SK-N-DZ (cell line): ENCODE measurements around the gene CDKN2D.
A peak's percentile ranks its signal among the peaks of the same experiment; 100 is the strongest.
"Not testable (repeated sequence)": the region's sequence is repeated elsewhere in the genome, so short reads cannot be mapped to it uniquely, and the experiment has no call there.

Experiments used
- DNase-seq: peaks from one replicate; pipeline ENCODE4 v3.0.0-alpha.2; 2015; ENCODE audit warnings: low spot score

CDKN2D gene

DNA sequence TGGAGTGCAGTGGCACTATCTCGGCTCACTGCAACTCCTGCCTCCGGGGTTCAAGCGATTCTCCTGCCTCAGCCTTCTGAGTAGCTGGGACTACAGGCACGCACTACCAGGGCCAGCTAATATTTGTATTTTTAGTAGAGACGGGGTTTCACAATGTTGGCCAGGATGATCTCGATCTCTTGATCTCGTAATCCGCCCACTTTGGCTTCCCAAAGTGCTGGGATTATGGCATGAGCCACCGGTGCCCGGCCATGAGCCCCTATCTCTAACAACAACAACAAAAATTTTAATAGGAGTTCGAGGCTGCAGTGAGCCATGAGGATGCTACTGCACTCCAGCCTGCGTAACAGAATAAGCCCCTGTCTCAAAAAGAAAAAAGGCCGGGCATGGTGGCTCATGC lies 13.3 kb upstream of the CDKN2D start:
- DNase-seq: no peak

DNA sequence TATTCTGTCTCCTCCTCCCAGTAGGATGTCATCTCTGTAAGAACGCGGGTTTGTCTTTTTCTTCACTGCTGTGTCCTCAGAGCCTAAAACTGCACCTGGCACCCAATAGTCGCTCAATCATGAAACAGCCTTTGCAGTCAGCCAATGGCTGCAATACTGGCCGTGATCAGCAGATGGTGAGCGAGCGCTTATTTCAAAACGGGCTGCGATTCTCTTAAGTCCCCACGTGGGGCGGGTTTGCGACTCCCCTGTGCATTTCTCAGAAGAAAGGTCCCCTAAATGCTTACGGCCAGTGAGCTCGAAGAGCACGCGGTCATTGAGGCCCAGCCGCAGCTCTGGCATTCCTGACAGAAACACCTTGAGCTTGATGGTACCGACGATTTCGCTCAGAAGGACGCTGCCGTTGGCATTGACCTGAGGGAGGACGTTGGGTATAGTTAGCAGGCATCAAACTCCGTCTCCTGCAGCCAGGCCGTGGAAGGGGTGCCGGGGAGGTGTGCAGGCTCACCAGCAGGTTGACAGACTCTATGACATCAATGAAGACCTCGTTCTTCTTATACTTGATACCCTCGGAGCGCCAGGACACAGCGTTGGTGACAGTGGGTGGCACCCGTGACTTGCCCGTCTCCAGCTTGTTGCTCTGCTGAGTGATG lies 12.3 kb upstream of the CDKN2D start:
- DNase-seq: peak; percentile 91

DNA sequence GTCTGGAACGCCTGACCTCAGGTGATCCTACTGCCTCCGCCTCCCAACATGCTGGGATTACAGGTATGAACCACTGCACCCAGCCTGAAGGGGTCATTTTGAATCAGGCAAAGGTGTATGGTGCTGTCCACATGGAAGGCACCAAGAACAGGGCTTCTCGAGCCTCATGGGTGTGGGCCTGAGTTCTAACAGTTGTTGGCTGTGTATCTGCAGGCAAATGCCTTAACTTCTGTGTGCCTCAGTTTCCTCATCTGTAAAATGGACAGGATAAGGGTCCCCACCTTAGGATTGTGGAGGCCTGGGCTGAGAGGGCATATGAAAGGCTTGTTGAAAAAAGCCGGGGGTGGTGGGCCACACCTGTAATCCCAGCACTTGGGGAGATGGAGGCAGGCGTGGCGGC lies 9.2 kb upstream of the CDKN2D start:
- DNase-seq: no peak

DNA sequence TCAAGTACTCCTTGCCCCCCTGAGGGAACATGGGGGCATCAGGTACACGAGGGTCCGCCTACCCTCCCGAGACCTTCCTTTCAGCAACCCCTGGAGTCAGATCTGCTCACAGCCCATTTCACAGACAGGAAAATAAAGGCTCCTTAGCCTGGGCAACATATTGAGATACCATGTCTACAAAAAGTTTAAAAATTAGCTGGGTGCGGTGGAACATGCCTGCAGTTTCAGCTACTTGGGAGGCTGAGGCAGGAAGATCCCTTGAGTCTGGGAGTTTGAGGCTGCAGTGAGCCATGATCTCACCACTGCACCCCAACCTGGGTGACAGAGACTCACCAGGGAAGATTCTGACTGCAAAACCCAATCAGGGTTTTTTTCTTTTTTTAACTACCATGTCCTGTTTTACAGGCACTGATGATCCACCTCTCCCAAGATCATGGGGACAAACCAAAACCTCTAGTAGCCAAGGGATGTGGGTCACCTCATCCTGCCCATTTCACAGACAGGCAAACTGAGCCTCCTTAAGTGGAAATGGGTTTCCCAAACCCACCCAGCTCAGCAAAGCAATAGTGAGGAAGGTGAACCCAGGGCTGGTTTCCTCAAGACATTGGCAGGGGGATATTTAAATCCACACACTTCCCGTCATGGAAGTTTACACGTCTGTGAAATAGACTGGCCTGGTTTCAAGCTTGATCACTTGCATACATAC lies 6.4 kb upstream of the CDKN2D start:
- DNase-seq: no peak

DNA sequence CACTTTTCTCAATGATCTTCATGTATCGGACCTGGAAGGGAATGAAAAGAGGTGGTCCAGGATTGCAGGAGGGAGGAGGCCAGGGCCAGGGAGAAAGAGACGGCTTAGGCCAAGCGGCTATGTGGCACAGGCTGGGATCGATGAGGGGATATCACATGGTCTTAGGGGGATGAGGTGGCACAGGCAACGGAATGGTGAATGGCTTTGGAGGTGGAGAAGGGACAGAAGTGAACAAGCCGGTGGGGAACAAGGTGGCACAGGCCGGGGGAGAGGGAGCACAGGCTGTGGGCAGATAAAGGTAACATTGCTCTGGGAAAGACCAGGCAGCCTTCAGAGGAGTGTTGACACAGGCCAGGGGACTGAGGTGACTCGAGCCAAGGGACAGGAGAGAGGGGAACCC lies 5.7 kb upstream of the CDKN2D start:
- DNase-seq: no peak

DNA sequence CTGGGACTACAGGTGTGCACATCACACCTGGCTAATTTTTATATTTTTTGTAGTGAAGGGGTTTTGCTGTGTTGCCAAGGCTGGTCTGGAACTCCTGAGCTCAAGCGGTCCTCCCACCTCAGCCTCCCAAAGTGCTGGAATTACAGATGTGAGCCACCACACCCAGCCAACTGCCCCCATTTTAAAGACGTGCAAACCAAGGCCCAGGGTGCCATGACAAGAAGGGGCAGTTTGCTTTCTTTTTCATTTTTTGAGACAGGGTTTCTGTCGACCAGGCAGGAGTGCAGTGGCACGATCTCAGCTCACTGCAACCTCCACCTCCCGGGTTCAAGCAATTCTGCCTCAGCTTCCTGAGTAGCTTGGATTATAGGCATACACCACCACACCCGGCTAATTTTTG lies 5.0 kb upstream of the CDKN2D start:
- DNase-seq: not testable (repeated sequence)

DNA sequence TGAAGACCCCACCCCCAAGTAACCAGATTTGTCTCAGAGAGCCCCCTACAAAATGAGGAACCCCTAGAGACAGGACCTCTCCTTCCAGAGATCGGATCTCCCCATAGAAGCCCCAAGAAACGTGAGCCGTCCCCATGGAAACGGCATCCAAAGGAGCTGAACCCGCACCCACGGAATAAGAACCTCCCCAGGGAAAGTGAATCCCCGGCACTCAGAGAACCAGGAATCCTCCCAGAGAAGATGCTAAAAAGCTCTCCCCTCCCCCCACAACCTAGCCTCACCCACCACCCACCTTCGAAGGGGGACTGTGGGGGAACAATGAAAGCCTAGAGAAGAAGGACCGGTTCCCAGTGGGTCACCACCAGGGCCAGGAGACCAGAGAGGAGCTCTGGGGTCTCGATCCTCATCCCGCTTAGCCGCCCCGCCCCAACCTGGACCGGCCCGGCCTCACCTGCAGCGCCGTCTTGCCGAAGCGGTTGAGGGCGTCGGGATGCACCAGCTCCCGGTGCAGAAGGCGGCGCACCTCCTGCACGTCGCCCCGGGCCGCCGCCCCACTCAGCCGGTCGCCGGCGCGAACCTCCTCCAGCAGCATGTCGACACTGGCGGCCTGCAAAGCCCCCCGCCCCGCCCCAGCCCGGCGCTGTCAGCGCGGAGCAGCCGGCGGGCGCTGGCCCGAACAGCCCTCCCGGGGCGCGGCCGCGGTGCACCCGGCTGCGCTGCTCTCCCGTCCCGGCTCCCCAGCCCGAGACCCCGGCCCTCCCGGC lies 535 bp downstream of the CDKN2D start:
- no peak for DNase-seq

DNA sequence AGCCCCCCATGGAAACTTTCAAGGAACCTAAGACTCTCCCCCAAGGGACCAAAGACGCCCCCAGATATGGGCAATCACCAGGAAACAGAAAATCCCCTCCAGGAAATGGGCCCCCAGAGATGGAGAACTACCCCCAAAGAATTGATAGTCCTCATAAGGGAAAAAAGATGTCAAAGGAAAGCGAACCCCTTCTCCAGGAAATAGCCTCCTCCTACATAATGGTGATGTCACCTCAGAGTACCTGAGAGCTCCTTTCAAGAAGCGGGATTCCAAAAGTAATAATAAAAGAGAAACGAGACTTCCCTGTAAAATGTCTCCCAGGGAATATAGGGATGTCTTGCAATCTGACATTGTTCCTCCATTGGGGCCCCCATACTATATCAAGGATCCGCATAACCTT lies 1.1 kb downstream of the CDKN2D start:
- no peak for DNase-seq

DNA sequence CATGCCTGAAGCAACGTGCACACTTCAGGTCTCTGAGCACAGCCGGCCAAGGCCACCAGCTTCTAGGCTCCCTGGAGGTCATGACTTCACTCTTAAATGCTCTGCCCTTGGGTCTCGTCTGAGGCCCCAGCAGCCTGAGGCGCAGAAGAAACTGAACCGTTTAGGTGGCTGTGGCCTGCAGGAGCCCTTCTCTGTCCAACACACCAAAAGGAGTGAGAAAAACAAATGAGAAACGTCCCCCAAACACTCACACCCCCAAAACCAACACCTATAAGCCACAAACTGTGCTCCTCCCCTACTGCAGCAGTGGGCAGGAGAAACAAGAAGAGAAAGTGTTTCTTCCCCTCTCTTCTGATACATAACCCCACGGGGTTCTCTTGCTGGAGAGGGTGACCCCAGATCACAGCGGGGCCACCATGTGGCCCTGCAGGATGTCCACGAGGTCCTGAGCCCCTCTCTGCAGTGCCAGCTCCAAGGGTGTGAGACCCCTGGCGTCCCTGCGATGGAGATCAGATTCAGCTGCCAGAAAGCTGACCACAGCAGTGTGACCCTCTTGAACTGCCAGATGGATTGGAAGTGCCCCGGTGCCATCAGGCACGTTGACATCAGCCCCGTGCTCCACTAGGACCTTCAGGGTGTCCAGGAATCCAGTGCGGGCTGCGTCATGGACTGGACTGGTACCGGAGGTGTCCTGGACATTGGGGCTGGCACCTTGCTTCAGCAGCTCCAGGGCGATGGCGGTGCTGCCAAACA lies 1.9 kb downstream of the CDKN2D start:
- DNase-seq: no peak

DNA sequence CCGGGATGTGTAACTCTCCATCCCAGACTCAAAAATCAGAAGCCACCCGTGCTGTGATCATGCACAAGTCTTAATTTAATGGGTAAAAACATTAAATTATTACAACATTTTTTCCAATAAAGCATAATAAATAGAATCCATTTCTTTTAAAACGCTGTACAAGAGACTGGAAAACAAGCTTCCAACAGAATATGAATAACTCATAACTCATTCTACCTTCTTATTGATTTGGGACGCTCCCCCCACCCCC lies 2.4 kb downstream of the CDKN2D start:
- DNase-seq: no peak

DNA sequence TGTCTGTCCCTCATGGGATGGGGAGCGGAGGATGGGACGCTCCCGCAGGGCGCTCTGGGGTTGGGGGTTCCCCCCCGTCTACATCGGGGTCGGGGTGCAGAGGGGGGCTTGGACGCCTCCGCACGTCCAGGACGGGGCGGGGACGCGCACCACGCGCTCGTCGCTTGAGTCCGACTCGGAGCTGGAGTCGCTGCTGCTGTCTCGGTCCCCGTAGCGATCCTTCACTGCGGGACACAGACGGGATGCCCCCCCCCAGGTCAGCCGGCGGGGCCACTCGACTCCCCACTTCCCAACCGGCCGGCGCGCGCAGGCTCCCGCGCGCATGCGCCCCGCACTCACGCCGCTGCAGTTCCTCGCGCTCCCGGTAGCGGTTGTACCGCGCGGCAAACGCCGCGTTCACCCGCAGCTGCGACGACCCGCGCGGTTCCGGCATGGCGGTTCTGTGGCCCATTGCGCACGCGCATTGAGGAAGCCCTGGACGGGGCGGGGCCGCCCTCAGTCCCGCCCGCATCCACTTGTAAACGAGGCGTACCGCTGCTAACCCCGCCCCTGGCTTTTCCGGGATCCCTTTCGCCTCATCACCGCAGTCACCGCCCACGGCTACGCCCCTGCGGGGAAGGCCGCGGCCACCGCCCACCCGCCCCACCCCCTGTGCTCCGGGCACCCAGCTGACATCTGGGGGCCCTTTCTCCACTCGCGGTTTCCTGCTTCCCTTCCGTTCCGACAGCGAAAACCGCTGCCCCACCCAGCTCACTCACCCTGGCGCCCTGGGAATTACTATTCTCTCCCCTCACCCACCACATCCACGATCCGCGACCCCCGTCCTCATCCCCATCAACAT lies 3.0 kb downstream of the CDKN2D start, which contains the start of gene KRI1:
KRI1 (minus strand) TSS at position 444 of the 841 bp plus-strand sequence; CDS start at position 433, 11 bp downstream.
- peak; percentile 96 for DNase-seq

DNA sequence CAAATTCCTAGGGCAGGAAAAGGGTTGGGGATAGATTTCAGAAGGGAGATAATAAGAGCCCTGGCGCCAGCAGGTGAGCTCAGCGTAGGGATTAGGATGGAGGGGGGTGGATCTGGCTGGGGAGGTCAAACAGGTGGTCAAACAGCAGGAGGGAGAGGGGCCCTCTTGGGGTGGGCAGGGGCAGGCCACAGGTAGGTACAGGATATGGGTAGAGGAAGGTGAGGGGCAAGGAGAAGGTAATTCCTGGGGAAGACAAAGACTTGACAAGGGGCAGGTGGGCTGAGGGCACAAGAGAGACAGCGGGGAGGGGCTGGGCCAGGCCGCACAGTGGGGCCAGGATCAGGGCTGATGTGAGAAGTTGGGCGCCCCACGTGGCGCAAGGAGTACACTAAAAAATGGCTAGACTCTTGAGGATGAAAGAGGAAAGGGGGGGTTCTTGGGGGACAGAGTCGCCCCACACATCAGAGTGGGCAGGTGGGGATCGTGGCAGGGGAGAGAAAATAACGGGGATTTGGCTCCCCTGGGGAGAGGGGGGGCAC lies 3.7 kb downstream of the CDKN2D start:
- peak; percentile 67 for DNase-seq

DNA sequence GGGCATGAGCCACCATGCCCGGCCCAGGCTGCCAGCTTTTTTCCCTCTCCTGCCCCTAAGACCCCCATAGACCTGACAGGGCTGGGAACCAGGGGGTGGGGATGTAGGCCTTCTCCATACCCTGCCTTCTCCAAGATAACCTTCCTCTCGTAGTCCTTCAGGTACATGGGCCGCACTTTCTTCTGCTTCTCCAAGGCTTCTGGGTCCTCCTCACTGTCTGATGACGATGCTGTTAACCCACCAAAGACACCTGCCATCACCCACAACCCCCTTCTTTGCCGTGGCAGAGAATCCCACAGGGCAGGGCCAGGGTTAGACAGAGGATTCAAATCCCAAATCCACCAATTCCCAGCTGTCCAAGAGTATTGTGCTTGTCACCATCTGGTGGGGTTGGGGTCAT lies 6.2 kb downstream of the CDKN2D start:
- DNase-seq: no peak

DNA sequence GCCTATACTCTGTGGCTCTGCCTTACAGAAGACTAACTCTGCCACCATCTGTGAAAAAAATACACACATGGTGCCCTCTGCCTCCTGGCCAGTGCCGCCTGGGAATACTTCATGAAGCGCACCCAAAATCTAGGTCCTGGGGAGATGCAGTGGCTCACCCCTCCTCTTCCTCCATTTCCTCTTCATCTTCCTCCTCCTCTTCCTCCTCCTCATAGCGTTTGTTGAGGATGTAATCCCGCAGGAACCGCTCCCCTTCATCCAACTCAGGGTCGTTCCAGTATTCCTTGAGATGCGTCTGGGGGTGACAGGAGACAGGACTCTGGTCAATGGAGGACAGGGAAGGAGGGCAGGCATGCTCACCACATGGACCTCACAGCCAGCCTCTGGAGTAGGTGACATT lies 8.6 kb downstream of the CDKN2D start:
- DNase-seq: no peak

DNA sequence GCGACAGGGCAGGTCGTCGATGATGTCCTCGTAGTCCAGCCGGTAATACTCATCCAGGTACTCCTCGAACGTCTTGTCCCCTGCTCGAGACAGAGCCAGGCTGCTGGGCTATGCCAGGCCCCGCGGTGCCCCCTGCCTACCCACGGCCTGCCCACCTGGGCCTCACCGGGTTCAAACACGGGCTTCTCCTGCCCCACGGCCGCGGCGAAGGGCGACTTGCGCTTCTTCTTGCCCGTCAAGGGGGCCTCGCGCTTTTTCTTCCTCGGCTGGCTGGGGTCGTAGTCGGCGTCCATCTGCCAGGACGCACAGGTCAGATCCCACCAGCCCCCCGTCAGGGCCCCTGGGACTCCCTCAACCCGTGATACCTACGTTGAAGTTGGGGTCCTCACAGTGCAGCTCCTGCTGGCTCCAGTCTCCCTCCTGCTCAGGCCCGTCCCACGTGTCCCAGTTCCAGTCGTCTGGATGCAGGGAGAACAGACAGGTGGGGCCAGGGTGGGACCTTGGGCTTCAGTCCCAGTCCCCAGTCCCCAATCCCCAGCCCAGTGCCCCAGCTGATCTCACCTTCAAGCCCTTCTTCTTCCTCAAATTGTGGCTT lies 11.1 kb downstream of the CDKN2D start:
- no peak for DNase-seq

DNA sequence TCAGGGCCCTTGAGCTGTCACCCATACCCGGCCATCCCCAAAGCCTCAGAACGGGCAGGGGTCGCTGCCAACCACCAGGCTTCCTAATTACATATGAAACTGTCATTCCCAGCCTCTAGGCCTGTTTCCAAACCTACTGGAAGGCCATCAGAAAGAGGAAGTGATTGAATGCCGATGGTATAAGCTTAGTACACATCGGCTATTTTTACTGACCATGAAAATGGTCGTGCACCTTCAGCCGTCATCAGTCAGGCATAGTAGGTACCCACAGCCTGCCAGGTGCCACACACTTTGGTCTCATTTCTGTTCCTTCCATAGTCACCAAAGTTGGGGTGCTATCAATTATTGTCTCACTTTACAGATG lies 13.2 kb downstream of the CDKN2D start:
- no peak for DNase-seq

DNA sequence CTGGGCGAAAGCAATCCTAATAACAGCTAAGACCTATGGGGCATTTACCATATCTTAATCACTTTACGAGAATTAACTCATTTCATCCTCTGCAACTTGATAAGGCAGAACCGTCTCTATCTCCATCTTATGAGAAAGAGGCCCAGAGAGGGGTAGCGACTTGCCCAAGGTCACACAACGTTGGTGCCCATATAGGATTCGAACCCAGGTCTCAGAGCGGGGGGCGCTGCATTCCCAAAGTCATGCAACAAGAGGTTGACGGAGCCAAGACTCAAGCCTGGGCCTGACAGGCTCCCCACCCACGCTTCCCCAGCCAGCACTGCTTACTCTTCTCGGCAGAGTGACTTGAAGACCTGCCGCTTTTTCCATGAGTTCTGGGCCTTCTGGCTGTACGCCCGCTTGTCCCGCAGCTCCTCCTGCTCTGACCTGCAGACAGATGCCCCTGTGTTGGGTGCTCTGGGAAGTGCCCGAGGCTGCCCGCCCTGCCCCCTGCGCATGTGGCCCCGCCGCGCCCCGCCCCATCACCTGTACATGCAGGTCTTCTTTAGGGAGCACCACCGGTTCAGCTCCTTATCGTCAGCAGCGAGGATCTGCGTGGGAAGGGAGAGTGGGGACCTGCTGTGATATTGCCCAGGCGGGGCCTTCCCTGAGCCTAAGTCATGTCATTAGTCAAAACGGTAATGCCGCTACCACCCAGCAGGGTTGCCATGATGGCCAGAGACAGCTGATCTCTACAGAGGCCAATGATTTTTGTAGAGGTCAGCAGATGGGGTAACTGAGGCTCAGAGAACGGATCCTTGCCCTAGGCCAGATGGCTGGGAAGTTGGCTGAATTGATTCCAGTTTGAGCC lies 13.8 kb downstream of the CDKN2D start:
- no peak for DNase-seq

DNA sequence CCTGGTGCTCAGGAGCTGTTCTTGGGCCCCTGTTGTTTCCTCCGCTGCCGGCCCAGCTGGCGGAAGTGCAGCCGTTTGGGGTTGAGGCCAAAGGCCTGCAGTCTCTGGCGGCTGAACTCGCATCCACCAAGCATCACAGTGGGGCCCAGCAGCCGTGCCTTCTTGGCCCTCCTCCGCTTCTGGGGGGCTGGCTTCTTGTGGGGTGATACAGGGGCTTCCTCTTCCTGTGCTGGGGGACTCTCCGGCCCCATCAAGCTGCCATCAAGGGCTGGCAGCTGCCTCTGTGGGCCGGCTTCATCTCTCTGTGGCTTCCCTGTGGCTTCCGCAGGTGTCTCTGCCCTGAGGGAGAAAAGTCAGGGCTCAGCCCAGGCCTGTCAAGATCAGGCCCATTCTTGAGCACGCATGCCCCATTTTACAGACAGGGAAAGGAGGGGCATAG lies 14.8 kb downstream of the CDKN2D start:
- DNase-seq: no peak

DNA sequence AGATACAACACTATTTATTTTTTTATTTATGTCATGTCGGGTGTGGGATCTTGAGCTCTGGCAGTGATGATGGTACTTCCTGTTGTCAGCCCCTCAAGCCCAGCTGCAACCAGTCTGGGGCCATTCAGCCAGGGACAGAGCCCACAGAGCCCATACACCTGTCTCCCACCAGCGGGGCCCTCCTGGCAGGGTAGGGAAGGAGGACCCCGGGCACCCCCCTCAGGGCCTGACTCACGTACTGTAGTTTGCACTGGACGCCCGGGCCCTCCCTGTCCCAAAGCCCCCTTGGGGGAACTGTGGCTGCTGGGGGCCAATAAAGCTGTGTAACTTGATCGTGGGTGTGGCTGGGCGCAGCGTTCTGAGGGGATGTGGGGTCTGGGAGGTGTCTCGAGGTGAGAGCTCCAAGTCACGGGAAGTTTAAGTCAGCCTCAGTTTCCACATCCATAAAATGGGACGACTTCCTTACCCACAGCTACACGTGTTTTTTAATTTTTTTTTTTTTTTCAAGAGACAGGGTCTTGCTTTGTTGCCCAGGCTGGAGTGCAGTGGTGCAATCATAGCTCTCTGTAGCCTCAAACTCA lies 15.6 kb downstream of the CDKN2D start:
- no peak for DNase-seq
